ENCODE measurements around the gene SPTLC2. TPM values are rescaled to one million over a fixed set of nuclear protein-coding genes. Genes with fewer than 3 reads are reported as not detected.

Gene SPTLC2
- total RNA-seq, 1 donor from 2014 or later, result 44.2 TPM

- no peaks in the 10 kb centered on the region for H3K36me3 ChIP-seq
- TF ChIP-seq CTCF (IDR thresholded peaks at IDR 0.05), result no peak
- no peaks in the 10 kb centered on the region for H3K4me1 ChIP-seq
- no peak overlapping the region for H3K4me3 ChIP-seq
- intact Hi-C loops (cut with DNase I), result no loop called here
- no peak overlapping the region for H3K27ac ChIP-seq
- no peaks in the 10 kb centered on the region for H3K9me3 ChIP-seq
- no peak for DNase-seq
- no peak for ATAC-seq
- no peaks in the 10 kb centered on the region for H3K27me3 ChIP-seq
These were observed 127.4 kb downstream of the SPTLC2 start for GRCh38 chr14:77489041-77489440.

- no peak for DNase-seq
- no peak for ATAC-seq
- H3K27ac ChIP-seq, result no peak overlapping the region
- H3K36me3 ChIP-seq, result no peaks in the 10 kb centered on the region
- H3K4me3 ChIP-seq, result no peak overlapping the region
- TF ChIP-seq CTCF (IDR thresholded peaks at IDR 0.05), result no peak
- no peaks in the 10 kb centered on the region for H3K4me1 ChIP-seq
- intact Hi-C loops (cut with DNase I), result no loop called here
- H3K27me3 ChIP-seq, result no peaks in the 10 kb centered on the region
- H3K9me3 ChIP-seq, result no peaks in the 10 kb centered on the region
These were observed 127.9 kb downstream of the SPTLC2 start for GRCh38 chr14:77488558-77488957.

- Histone ChIP-seq H3K4me1 (no peaks in the 10 kb centered on the region), H3K4me3 (no peak overlapping the region), H3K27me3 (no peaks in the 10 kb centered on the region), H3K36me3 (no peaks in the 10 kb centered on the region), H3K27ac (no peak overlapping the region), H3K9me3 (no peaks in the 10 kb centered on the region)
- ATAC-seq, result no peak
- DNase-seq, result no peak
- intact Hi-C loops (cut with DNase I), result no loop called here
- TF ChIP-seq CTCF (IDR thresholded peaks at IDR 0.05), result no peak
These were observed 130.3 kb downstream of the SPTLC2 start for GRCh38 chr14:77485901-77486678.

GRCh38 chr14:77485256-77485655 lies 131.2 kb downstream of the SPTLC2 start:
- H3K4me1 ChIP-seq, result no peaks in the 10 kb centered on the region
- intact Hi-C loops (cut with DNase I), result no loop called here
- H3K27me3 ChIP-seq, result no peaks in the 10 kb centered on the region
- ATAC-seq (no peak), DNase-seq (peak; percentile 49)
- H3K27ac ChIP-seq, result no peak overlapping the region
- H3K4me3 ChIP-seq, result no peak overlapping the region
- no peak for TF ChIP-seq CTCF (IDR thresholded peaks at IDR 0.05)
- no peaks in the 10 kb centered on the region for H3K36me3 ChIP-seq
- no peaks in the 10 kb centered on the region for H3K9me3 ChIP-seq

- intact Hi-C loops (cut with DNase I), result no loop called here
- H3K27ac ChIP-seq, result no peak overlapping the region
- ATAC-seq (no peak), DNase-seq (peak; percentile 56)
- no peaks in the 10 kb centered on the region for H3K36me3 ChIP-seq
- H3K27me3 ChIP-seq, result no peaks in the 10 kb centered on the region
- H3K4me1 ChIP-seq, result no peaks in the 10 kb centered on the region
- H3K4me3 ChIP-seq, result no peak overlapping the region
- H3K9me3 ChIP-seq, result no peaks in the 10 kb centered on the region
- no peak for TF ChIP-seq CTCF (IDR thresholded peaks at IDR 0.05)
These were observed 134.0 kb downstream of the SPTLC2 start for GRCh38 chr14:77482422-77482821.

Data from upper lobe of right lung (tissue), 1 donor.